Medulla oblongata (tissue), 1 donor: ENCODE results near the gene GPAT3.
"Not testable (repeated sequence)": the region's sequence is repeated elsewhere in the genome, so short reads cannot be mapped to it uniquely, and the experiment has no call there.

Experiments
- DNase-seq: peaks from one replicate; pipeline ENCODE4 v3.0.0-alpha.2; 2015; ENCODE audit errors: extremely low spot score

The GPAT3 gene

DNA sequence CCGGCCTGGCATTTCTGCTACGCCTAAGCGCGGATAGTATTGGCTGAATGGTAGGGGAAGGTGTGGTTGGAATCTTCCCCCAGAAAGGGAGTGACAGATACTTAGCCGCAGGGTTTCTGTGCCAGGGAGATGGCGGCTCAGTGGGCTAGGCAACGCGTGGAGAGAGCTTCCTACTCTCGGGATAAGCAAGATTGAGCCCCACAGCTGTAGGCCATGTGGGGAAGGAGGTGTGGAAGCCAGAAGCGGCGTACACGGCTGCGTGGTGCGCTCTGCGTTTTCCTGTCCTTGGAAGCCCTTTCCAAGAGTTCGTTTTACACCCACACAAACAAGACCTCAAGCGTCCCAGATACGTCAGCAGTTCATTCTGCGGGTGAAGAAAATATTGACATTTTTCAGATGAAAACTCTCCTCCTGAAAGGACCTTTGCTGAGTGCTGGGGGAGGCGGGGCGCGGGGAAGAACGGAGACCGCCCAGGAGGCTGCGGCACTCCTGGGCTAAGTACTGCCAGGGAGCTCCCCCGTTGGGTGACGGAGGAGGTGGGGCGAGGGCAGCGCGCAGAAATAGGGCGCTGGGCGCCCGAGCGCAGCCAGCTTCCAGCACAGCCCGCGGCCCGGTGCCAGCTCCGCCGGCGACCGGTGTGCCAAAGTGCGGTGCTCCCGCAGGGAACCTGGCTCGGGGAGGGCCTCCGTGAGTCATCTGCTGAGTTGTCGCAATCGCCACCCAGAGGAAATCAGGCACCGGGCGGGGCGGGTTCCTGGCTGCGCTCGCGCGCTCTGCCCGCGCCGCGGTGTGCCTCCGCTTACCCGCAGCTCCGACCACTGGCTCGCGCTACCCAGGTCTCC lies at the start of gene GPAT3:
GPAT3 (plus strand) TSS at position 589 of the 842 bp plus-strand sequence. CDS start 515 bp downstream, outside the sequence.
- no peak for DNase-seq

DNA sequence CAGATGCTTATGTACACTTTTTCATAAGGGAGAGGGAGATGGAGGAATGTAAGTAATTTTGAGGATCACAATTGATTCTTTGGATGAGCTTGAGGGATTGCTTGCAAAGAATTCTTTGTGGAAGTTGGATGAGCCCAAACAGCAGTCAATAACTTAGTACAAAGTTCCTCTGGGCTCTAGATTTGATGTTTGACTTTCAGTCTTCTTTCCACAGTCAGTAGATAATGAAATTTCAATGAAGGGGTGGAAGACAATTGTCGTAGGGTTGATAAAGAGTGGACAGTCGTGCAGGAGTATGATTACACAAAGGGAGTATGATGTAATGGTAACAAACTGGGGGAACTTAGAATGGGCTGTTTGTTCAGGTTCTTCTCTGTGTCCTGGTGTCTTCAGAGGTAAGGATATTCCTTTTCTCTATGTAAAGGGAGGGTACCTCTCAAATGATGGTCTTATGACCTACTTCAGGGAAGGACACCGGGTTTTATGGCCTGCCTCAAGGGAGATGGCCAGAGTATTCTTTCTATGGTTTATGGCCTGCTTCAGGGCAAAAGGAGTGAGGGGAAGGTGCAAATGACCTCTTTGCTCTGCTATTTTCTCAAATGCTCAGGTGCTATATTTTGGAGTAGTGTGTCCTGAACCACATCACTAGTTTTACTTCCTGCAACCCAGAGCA lies 49.3 kb upstream of the GPAT3 start:
- no peak for DNase-seq

DNA sequence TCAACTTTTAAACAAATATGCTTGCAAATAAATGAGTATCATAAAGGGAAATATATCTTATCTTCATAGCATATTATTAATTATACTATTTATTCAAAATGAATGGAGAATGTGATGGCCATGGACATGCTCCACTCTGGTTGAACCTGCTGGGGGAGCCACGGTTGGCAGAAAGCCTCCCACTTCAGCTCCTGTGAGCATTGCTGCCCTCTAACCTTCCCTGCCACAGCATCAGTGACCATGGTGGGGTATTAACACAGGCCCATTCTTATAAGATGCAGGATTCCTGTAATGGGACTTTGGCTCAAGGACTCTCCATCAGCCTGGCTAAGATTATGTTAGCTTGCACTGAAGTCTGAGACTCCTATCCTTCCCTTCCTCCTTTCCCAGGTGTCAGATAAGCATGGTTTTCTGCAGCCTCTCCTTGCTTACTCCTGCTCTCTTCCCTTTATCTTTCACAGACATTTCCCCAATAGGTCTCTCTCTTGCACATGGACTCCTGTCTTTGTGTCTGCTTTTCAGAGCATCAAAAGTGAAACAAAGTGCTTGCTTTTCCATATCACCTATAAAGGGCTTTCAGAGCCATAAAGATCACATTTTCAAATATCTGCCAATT lies 46.1 kb upstream of the GPAT3 start:
- DNase-seq = no peak

DNA sequence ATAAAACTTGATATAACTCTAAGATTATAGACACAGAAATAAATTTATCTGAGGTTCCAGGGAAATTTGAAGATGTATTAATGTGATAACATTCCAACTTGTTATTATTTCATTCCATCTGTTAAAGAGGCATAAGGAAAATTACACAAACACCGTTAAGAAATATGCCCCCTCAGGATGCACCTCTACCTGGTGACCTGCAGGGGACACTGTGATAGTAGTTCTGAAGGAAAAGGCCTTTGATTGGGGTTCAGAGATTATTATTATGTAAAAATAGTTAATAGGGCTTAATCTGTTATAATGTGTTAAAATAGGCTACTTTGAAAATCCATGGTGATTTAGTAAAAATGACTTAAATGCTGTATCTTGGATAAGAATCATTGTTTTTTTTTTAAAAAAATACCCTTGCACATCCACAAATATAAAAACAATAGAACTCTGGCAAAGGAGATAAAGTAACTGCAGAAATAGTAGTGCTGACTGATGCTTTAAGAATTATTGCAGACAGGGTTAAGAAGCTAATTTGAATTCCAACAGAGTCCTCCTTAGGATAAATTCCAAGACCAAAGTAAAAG lies 44.9 kb upstream of the GPAT3 start:
- DNase-seq = no peak

DNA sequence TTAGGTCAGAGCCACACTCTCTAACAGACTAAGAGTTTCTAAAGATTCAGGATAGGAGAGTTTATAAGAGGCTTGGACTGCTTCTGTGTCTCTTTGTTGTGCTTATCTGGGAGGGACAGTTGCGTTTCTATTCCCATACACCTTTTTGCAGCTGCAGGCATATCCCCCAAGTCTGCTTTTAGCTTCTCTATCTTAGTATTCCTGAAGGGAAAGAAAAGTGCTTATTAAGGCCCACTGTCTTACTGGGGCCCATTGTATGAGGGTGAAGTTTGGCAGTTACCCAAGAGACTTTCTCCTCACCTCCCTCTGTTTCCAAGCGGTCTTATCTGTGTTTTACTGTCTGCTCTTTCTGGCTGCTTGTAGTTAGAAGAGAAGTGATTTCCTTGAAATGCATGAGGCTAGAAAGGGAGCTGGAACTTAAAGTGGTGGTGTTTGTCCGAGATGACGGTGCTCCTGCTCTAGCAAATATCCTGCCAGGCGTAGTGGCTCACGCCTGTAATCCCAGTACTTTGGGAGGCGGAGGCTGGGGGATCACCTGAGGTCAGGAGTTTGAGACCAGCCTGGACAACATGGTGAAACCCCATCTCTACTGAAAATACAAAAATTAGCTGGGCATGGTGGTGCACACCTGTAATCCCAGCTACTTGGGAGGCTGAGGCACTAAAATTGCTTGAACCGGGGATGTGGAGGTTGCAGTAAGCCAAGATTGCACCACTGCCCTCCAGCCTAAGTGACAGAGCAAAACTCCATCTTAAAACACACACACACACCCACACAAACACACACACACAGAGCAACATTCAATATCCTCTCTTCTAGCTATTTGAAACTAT lies 39.6 kb upstream of the GPAT3 start:
- not testable (repeated sequence) for DNase-seq

DNA sequence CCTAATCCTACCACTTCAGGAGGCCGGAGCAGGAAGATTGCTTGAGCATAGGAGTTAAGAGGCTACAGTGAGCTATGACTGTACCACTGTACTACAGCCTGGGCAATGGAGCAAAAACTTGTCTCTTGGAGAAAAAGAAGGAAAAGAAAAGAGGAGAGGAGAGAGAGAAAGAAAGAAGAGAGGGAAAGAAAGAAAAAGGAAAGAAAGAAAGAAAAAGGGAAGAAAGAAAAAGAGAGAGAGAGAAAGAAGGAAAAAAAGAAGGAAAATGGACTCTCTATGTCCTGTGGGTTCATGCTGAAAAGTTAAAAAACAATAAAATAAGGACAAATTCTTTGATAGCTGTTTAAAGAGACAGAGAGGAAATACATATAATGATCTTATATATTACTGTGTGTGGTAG lies 37.7 kb upstream of the GPAT3 start:
- DNase-seq = no peak

DNA sequence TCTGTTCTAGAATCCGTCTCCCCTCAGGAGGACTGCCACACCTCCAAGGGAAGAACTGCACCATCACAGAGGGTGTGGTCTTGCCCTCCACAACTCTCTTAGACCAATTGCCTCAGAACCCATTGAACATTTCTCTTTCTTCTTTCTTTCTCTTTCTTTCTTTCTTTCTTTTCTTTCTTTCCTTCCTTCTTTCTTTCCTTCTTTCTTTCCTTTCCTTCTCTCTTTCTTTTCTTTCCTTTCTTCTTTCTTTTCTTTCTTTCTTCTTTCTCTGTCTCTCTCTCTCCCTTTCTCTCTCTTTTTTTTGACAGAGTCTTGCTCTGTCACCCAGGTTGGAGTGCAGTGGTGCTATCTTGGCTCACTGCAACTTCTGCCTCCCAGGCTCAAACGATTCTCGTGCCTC lies 34.2 kb upstream of the GPAT3 start:
- not testable (repeated sequence) for DNase-seq

DNA sequence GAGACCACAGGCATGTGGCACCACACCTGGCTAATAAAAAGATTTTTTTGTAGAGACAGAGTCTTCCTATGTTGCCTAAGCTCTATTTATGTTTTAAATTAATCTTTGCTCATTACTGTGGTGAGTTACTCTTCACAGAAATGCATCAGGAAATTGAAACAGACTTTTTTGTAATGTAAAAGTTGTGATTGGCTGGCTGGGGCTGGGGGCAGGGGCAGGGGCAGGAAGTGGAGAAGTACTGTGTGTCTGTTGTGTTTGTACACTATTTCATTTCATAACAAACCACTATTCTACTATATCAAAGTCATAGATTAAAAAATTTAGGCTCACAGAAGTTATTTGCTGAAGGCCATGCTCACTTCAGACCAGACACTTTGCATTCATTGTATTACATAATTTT lies 31.9 kb upstream of the GPAT3 start:
- DNase-seq = no peak

DNA sequence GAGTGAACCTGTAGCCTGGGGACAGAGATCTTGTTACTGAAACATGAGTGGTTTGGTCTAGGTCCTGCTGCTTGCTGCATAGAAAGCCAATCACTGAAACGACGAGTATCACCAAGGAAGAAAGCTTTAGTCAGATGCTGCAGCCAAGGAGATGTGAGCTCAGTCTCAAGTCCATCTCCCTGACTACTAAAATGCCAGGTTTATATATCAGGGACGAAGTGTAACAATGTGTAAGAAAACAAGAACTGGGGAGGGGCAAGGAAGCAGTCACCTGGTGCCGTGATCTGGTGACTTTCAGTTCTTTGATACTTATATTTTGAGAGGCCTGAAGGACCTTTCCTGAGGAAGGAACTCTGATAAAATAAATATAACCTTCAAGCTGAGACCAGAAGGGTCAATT lies 31.4 kb upstream of the GPAT3 start:
- DNase-seq = no peak

DNA sequence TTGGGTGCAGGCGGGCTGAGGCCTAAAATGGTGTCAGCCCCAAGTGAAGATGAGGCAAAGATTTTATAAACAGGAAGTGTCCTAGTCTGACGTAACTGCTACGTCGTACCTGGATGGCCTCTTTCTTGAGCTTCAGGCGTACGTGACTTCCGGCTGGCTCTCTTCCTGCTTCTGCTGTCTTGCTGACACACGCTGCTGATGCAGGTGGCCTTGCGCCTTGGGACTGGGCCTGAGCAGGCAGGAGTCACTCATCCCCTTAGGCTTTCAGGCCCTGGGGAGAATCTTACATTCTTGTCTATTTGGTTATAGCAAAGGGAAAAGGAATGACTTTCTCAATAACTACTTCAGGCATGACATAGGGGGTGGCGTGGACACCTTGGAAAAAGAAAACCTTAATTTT lies 30.9 kb upstream of the GPAT3 start:
- DNase-seq = no peak

DNA sequence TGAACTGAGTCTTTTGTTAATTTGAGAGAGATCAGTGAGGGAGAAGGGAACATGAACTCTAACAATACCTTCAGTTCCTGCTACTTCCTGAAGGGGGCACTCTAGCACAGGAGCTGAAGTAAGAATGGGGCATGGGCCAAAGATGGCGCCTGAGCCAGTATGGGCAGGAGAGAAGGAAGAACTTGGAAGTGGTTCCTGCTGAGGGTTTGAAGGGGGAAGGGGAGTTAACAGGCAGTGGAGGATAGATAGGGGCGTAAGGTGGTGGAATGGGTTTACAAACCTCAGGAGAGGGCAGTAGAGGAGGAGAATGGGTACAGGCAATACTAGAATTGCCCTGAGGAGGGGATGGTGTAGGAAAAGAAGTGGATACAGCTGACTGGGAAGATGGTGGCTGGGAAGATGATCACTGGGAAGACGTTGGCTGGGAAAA lies 26.7 kb upstream of the GPAT3 start:
- peak; percentile 52 for DNase-seq

DNA sequence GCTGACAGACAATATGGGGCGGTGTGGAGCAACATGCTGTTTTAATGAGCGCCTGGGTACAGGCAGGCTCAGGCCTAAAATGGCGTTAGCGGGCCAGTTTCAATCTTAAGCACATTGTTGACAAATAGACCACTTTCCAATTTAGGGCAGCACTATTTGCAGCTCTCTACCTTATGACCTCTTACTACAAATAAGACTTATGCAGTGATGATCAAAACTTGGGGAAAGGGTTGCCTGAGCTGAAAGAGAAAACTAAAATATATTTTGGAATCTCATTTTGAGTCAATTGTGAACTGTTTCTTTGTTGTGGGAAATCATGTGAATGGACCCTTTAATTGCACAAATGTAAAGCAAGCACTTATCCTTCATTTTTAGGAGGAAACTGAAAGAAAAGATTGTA lies 25.5 kb upstream of the GPAT3 start:
- no peak for DNase-seq

DNA sequence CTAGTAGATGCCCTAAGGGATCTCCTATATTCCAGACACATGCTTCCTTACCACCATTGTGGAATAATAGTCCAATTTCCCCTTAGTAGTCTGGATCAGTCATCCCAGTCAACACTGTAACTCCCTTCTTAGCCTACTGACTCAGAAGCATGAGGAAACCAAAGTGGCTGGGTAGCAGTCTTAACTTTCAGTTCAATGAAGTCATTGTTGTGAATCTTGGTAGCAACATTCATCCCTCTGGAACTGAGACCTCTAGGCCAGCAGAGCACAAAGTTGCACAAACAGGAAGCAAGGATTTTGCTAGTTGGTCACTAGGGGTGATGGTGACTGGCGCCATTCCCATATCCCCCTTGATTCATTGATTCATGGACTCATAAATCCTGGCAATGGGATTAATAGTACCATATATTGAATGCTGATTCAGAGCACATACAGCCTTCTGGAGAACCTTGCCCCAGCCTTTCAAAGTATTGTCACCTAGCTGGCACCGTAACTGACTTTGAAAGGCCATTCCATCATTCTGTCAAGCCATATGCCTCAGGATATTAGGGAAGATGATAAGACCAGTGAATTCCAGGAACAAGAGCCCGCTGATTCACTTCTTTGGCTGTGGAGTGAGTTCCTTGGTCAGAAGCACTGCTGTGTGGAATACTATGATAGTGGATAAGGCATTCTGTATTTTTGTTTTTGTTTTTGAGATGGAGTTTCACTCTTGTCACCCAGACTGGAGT lies 19.7 kb upstream of the GPAT3 start:
- DNase-seq = no peak

DNA sequence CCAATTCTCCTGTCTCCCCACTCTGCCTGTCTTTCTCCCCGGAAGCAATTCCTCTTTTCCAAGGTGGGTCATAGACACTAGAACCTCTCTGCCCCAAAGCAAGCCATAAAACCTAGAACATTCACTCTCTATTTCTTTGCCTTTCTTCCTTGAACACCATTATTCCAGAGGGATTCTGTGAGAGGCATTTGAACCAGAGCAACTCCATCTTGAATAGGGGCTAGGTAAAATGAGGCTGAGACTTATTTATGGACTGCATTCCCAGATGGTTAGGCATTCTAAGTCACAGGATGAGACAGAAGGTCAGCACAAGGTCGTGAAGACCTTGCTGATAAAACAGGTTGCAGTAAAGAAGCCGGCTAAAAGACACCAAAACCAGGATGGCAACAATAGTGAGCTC lies 13.7 kb upstream of the GPAT3 start:
- DNase-seq = no peak

DNA sequence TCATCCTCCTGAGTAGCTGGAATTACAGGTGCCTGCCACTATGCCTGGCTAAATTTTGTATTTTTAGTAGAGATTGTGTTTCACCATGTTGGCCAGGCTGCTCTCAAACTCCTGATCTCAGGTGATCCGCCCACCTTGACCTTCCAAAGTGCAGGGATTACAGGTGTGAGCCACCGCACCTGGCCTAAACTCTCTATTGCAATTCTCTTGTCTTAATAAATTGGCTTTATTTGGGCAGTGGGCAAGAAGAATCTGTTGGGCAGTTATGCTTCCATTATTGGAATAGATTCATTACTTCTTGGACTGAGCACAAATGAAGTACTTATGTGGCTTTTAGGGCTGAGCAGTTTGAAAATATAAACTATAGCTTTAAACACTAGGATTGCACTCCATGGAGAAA lies 8.2 kb upstream of the GPAT3 start:
- DNase-seq = no peak

DNA sequence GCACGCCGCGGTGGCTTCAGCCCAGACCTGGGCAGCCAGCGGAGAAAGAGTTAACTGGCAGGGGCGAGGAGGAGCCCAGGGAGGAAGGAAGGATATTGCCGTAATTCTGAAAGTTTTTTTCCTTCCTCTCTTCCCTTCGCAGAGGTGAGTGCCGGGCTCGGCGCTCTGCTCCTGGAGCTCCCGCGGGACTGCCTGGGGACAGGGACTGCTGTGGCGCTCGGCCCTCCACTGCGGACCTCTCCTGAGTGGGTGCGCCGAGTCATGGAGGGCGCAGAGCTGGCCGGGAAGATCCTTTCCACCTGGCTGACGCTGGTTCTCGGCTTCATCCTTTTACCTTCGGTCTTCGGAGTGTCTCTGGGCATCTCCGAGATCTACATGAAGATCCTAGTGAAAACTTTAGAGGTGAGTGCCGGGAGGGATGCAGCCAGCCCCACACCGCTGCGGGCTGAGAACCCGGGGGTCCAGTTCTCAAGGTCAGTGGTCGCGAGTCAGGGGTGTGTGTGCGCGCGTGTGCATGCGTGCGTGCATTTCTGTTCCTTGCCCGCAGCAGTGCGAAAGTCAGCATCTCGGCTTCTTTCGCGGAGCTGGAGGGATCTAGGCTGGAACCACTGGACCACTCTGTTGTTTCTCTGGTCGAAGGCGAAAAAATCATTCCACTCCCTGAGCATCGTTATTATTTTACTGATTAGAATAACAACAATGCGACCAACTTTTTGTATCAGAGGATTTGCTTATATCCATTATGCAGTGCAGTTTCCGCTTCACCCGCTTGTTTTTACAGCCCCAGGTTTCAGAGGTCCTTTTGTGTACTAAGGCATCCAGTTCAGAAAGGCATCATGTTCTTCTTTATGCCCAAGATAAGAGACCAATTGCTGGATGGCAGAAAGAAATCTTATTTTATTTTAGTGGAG lies 709 bp downstream of the GPAT3 start:
- DNase-seq = no peak

DNA sequence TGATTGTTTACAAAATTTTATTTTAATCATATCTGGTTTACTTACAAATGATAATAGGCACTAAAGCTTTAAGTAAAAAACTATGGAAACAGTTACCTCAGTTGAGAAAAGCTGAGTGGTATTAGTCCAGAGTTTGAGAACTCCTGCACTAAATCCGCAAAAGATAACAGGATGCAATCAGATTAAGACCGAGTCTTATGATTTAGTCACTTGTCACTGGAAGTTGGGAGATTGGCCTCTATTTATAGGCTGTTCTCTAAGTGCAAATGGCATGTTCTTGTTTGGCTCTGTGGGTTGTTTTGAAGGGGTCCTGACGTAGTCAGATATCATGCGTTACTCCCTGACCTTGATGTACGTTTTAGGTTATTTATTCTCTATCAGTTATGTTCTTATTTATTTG lies 6.3 kb downstream of the GPAT3 start:
- no peak for DNase-seq

DNA sequence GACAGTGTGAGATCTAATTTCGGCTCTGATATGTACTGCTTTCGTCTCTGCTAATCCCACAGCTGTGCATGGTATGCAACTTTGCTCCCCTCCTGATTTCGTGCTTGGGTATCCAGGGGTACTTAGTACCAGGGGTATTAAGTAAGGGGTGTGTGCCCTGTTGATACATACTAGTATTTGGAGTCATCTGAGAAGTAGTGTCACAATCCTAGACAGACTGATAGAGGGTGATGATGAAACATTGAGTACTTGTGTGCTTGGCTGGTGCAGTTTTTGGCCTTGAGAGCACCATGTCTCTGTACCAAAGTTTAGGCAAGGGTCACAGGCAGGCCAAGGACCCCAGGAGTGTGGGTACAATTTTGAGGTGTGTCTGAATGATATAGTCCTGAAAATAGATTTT lies 10.9 kb downstream of the GPAT3 start:
- DNase-seq = no peak

DNA sequence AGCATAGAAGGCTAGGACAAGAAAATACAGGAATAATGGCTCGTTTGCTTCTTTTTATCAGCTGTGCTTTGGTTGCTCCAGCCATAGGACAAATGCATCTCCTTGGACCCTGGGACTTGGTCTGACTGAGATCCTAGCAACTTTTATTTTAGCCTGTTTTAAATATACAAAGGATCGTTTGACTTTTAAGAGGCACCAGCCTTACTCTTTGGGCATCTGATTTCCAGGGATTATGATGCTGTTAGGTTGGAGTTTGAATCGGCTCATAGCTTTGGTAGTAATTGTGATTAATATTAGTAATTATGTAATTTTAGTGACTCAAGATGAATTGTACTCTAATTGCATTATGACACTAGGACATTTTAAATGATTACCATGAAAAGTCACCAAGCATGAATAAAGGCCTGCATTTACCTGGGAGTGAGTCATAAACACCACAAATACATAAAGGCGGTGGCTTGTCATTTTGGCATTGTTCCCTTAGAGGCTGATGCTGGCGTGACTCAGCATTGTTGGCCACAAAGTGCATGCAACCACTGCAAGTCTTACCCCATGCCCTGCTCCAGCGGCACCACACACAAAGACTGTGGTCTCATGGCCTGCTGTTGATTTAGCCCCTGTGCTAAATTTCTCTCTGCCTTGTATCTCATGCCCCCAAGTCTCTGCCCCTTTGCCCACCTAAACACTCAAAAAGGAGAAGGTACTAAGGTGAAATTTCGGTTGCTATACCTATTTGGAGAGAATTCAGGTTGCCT lies 12.4 kb downstream of the GPAT3 start:
- no peak for DNase-seq
